ENCODE results near the gene EXOC6. TPM values are rescaled to one million over a fixed set of nuclear protein-coding genes. Genes with fewer than 3 reads are reported as not detected.

The EXOC6 gene
- total RNA-seq, 3 donors from 2014 or later: 10.3 to 11.2 (median 10.8) TPM

DNA sequence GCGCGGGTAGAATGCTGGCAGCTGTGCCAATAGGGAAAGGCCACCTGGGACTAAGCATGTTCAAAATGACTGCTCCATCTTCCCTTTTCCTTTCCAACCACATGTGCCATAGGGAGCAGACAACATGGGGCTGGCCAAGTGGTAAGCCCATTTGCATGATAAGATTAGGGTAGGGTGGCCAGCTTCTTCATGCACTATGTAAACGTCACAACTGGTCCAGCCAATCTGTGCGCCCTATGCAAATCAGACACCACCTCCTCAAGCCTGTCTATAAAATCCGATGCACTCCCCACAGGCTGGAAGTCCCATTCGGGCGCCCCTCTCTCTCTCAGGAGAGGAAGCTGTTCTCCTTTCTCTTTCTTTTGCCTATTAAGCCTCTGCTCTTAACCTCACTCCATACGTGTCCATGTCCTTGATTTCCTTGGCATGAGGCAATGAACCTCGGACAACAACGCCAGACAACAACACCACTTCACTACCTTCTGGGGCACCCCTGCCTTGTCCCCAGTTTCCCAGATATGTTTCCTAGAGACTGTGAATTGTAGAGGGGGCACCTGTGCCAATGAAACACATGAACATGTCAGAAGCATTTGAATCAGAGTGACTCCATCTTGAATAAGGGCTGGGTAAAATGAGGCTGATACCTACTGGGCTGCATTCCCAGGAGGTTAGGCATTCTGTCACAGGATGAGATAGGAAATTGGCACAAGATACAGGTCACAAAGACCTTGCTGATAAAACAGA lies 19.1 kb upstream of the EXOC6 start:
- H3K27me3 Mint-ChIP-seq (ENCODE audit: low read depth): no peaks in the 10 kb centered on the region
- DNase-seq: no peak
- H3K4me1 Mint-ChIP-seq (ENCODE audit: low read depth): peaks cover 12% of the 10 kb centered on the region
- H3K4me3 Mint-ChIP-seq: no peak overlapping the region
- H3K9me3 Mint-ChIP-seq: no peaks in the 10 kb centered on the region
- no peaks in the 10 kb centered on the region for H3K36me3 Mint-ChIP-seq (ENCODE audit: insufficient read depth)
- no peak for ATAC-seq

DNA sequence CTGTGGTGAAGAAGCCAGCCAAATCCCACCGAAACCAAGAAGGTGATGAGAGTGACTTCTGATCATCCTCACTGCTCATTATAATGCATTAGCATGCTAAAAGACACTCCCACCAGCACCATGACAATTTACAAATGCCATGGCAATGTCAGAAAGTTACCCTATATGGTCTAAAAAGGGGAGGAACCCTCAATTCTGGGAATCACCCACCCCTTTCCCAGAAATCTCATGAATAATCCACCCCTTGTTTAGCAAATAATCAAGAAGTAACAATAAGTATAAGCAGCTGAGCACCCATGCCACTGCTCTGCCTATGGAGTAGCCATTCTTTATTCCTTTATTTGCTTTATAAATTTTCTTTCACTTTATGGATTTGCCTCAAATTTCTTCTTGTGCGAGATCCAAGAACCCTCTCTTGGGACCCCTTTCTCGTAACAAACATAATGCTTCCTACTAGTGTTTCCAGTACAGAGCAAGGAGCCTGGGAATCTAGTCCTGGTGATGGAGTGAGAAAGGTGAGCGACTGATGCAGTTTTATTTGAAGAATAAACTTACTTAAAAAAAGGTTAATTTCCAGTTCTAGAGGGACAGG lies 18.4 kb upstream of the EXOC6 start:
- H3K27me3 Mint-ChIP-seq (ENCODE audit: low read depth): no peaks in the 10 kb centered on the region
- H3K36me3 Mint-ChIP-seq (ENCODE audit: insufficient read depth): no peaks in the 10 kb centered on the region
- no peak overlapping the region for H3K4me3 Mint-ChIP-seq
- peaks cover 12% of the 10 kb centered on the region for H3K4me1 Mint-ChIP-seq (ENCODE audit: low read depth)
- no peaks in the 10 kb centered on the region for H3K9me3 Mint-ChIP-seq
- ATAC-seq: no peak
- no peak for DNase-seq

DNA sequence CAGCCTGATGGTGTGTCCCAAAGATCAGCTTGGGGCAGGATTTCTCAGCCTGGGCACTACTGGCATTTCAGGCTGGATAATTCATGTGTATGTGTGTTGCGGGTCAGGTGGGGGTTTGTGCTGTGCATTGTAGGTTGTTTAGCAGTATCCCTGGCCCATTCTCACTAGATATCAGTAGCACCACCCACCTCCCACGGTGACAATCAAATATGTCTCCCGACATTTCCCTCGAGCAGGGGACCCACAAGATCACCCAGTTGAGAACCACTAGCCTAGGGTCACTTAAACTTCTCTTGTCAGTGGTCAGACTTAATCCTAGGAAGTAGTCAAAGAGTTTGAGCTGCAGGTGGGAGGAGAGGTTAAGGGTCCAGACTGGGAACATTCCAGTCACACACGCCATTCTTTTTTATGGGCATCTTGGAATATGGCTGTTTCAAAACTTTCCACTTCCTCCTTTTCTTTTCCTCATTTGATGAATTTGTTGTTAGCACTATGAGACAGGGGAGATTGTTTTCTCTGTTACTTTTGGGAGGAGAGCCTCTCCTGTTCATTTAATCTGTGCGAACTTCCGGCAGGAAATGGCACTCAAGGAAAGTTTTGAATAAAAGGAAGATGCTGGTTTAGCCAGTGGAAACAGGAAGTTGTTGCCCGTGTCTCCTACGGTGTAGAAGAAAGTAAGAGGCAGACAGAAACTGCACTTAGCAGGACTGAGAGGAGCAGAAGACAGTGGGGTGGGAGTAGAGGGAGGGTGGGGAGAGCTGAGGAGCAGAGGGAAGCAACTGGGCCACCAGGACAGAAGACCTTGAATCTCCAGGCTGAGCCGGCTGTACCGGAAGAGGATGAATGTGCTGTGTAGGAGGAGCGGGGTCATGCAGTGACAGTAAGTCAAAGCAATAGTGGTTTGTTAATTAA lies 17.6 kb upstream of the EXOC6 start:
- Mint-ChIP-seq H3K4me1 (ENCODE audit: low read depth) (peaks cover 12% of the 10 kb centered on the region), H3K4me3 (peak overlapping the region; percentile 77), H3K36me3 (ENCODE audit: insufficient read depth) (no peaks in the 10 kb centered on the region), H3K9me3 (no peaks in the 10 kb centered on the region), H3K27me3 (ENCODE audit: low read depth) (no peaks in the 10 kb centered on the region)
- no peak for DNase-seq
- ATAC-seq: peak; percentile 66 to 73

DNA sequence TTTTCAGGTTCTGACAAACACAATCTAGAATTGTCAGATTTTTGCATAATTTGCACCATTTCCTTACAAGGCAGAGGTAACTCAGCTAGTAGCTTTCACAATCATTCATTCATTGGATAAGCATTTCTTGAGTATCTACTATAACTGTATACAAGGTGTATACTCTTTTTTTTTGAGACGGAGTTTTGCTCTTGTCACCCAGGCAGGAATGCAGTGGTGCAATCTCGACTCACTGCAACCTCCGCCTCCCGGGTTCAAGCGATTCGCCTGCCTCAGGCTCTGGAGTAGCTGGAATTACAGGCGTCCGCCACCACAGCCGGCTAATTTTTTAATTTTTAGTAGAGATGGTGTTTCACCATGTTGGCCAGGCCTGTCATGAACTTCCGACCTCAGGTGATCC lies 16.2 kb upstream of the EXOC6 start:
- ATAC-seq: no peak
- Mint-ChIP-seq H3K4me1 (ENCODE audit: low read depth) (peaks cover 10% of the 10 kb centered on the region), H3K27me3 (ENCODE audit: low read depth) (no peaks in the 10 kb centered on the region), H3K4me3 (no peak overlapping the region), H3K9me3 (no peaks in the 10 kb centered on the region), H3K36me3 (ENCODE audit: insufficient read depth) (no peaks in the 10 kb centered on the region)
- no peak for DNase-seq

DNA sequence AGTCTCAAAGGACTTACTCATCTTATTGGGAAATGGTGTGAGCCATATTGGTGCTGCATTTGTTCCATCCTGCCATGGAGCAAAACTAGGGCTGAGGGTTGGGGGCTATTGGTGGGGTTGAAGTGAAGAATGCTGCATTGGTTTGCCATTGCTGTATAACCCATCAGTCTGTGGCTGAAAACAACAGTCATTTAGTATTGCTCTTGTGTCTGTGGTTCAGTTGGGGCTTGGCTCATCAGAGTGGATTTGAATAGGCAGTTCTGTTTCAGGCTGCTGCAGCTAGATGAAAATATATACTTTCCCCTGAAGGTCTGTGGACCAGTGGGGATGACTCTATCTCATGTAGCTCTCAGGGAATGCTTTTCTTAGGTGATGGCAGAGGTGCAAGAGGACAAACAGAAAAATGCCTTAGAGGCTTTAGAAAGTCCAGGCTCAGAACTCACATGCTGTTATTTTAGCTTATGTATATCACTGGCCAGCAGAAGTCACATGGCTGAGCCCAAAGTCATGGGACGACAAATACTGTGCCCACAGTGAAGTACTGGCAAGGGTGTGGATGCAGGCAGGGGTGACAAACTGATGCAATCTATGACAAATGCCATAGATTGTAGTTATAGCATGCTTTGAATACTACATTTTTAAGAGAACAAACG lies 15.2 kb upstream of the EXOC6 start:
- Mint-ChIP-seq H3K9me3 (no peaks in the 10 kb centered on the region), H3K4me1 (ENCODE audit: low read depth) (peaks cover 10% of the 10 kb centered on the region), H3K27me3 (ENCODE audit: low read depth) (no peaks in the 10 kb centered on the region), H3K4me3 (no peak overlapping the region), H3K36me3 (ENCODE audit: insufficient read depth) (no peaks in the 10 kb centered on the region)
- DNase-seq: no peak
- peak in 1 of 2 donors; percentile 46 for ATAC-seq

DNA sequence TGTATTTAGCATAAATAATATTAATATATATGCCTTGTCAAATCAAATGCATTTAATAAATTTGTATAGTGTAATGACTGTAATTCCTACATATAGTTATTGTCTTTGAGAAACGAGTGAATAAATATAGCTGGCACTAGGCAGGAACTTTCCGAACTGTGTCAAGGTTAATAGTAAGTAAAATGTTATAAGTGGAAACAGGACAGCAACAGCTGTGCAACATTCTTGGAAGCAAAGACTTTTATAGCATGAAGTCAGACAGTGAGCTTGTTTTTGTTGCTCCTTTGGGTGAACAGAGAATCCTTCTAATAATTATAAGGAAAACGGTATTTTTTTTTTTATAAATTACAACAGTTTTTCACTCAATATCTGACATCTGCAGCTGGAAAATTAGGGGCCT lies 14.0 kb upstream of the EXOC6 start:
- no peaks in the 10 kb centered on the region for H3K27me3 Mint-ChIP-seq (ENCODE audit: low read depth)
- peaks cover 10% of the 10 kb centered on the region for H3K4me1 Mint-ChIP-seq (ENCODE audit: low read depth)
- H3K36me3 Mint-ChIP-seq (ENCODE audit: insufficient read depth): no peaks in the 10 kb centered on the region
- ATAC-seq (no peak), DNase-seq (no peak)
- no peaks in the 10 kb centered on the region for H3K9me3 Mint-ChIP-seq
- H3K4me3 Mint-ChIP-seq: no peak overlapping the region

DNA sequence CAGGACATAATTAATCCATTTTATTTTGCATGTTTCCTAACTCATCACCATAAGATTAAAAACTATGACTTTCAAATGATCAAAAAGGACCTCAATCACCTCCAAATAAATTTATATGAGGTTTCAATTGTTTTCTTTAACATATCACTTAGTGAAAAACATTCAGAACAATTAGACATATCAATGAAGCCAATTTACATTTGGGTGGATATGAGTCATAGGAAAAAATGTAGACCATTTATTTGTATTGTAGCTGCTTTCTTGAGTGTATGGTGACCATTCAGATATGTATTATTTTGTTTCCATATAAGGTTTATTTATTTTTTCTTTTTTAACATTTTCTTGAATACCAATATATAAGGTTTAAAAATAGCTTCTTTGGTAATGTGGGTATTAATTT lies 13.3 kb upstream of the EXOC6 start:
- H3K4me1 Mint-ChIP-seq (ENCODE audit: low read depth): peaks cover 10% of the 10 kb centered on the region
- no peak for DNase-seq
- no peaks in the 10 kb centered on the region for H3K27me3 Mint-ChIP-seq (ENCODE audit: low read depth)
- H3K4me3 Mint-ChIP-seq: no peak overlapping the region
- no peak for ATAC-seq
- H3K36me3 Mint-ChIP-seq (ENCODE audit: insufficient read depth): no peaks in the 10 kb centered on the region
- H3K9me3 Mint-ChIP-seq: no peaks in the 10 kb centered on the region

DNA sequence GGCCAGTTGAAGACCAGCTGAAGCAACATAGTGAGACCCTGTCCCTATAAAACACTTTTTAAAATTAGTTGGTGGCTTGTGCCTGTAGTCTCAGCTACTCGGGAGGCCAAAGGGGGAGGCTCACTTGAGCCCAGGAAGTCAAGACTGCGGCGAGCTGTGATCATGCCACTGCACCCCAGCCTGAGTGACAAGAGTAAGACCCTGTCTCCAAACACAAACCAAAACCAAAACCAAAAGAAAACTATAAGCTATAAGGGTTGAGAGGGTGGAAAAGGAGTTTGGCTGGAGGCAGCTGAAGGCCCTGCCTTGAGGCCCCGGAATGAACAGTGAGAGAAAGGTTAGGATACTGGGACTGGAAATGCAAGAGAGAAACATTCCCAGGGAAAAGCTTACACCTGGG lies 10.9 kb upstream of the EXOC6 start:
- H3K36me3 Mint-ChIP-seq (ENCODE audit: insufficient read depth): no peaks in the 10 kb centered on the region
- no peak overlapping the region for H3K4me3 Mint-ChIP-seq
- H3K4me1 Mint-ChIP-seq (ENCODE audit: low read depth): no peaks in the 10 kb centered on the region
- no peaks in the 10 kb centered on the region for H3K27me3 Mint-ChIP-seq (ENCODE audit: low read depth)
- H3K9me3 Mint-ChIP-seq: no peaks in the 10 kb centered on the region
- ATAC-seq: no peak
- no peak for DNase-seq

DNA sequence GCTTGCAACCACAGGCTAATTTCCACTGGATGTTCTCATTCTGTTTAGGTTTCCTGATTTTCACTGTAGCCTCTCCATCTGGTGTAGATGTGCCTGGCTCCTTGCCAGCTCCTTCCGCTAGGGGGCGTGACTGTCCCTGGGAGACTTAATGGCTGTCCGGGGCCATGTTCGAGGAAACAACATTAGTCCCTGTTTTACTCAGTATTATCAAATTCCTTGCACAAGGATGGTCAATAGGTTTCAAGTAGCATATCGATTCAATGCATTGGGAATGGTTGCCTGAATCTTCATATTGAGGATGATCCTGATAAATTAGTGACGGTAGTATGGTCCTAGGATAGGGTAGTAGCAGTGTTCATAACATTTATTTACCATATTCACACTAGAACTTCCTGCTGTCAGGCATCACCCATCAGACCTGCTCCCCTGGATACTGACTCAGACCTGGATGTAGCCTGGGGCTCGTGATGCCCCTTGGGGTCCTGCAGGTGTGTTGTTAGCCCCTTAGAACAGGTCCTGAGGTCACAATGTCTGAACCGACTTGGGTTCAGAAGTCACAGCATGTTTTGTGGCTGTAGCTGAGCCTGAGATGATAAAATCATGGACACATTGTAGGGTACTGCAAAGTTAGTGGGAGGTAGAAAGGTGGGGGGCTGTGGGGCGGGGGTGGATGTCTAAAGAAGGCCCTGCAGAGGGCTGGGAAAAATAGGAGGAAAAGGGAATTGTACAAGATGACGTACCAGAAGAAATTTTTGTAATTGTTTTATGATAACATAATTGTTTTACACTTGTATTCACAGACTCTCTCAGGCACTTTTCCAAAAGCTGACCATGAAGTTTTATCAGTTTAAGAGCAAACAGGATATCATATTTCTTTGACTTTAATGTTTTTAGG lies 8.9 kb upstream of the EXOC6 start:
- no peaks in the 10 kb centered on the region for H3K4me1 Mint-ChIP-seq (ENCODE audit: low read depth)
- DNase-seq (peak; percentile 37), ATAC-seq (peak in 1 of 2 donors; percentile 46)
- no peaks in the 10 kb centered on the region for H3K27me3 Mint-ChIP-seq (ENCODE audit: low read depth)
- no peaks in the 10 kb centered on the region for H3K9me3 Mint-ChIP-seq
- no peak overlapping the region for H3K4me3 Mint-ChIP-seq
- no peaks in the 10 kb centered on the region for H3K36me3 Mint-ChIP-seq (ENCODE audit: insufficient read depth)

DNA sequence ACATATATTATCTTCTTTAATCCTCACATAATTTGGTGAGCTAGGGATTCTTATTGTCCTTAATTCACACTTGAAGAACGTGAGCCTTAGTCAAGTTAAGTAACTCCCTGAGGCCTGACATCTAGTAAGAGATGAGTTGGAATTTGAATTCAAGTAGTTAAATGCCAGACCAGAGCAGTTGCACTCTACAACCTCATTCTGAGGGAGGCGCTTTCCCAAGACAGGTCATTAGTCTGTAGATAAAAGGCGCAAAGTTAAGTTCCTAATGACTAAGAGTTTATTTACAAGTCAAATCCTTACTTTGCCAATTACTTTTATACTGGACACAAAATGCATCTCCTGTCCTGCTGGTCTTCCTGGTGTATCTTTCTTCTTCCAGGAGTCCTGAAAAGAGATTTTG lies 3.6 kb upstream of the EXOC6 start:
- no peaks in the 10 kb centered on the region for H3K9me3 Mint-ChIP-seq
- DNase-seq (no peak), ATAC-seq (no peak)
- no peaks in the 10 kb centered on the region for H3K36me3 Mint-ChIP-seq (ENCODE audit: insufficient read depth)
- no peaks in the 10 kb centered on the region for H3K27me3 Mint-ChIP-seq (ENCODE audit: low read depth)
- H3K4me1 Mint-ChIP-seq (ENCODE audit: low read depth): peaks cover 23% of the 10 kb centered on the region
- H3K4me3 Mint-ChIP-seq: no peak overlapping the region

DNA sequence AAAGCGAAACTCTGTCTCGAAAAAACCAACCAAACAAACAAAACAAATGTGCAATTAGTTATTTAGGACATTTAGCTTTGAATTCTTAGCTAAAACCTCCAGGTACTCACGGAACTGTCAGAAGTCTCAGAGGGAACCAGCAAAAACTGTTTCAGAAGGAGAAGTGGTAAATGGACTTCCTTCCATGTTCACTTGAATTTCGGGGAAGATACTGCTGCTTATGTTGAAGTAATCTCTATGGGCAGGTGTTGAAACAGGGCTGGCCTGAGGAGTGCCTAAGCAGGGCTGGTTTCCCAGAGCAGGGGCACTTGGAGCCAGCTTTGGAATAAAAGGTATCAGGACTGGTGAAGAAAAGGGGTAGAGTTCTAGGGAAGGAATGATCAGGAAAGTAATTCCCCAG lies 2.4 kb upstream of the EXOC6 start:
- no peak for ATAC-seq
- Mint-ChIP-seq H3K4me1 (ENCODE audit: low read depth) (peaks cover 25% of the 10 kb centered on the region), H3K36me3 (ENCODE audit: insufficient read depth) (no peaks in the 10 kb centered on the region), H3K27me3 (ENCODE audit: low read depth) (no peaks in the 10 kb centered on the region), H3K9me3 (no peaks in the 10 kb centered on the region), H3K4me3 (no peak overlapping the region)
- DNase-seq: no peak

DNA sequence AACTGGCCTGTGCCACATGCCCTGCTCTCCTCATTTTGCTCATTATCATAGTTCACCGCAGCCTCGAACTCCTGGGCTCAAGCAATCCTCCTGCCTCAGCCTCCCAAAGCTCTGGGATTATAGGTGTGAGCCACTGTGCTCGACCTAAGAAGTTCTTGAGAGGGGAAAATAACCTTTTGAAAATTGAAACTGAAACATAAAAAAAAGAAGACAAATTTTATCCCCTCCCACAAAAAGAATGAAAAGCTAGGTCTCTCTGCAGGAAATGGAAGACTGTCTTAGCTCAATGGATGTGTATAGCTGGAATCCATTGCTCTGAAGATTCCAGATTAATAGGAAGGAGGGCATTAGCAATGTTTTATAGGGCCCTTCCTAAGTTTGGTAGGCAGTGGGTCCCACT lies 2.0 kb upstream of the EXOC6 start:
- no peaks in the 10 kb centered on the region for H3K36me3 Mint-ChIP-seq (ENCODE audit: insufficient read depth)
- peak overlapping the region; percentile 89 for H3K4me3 Mint-ChIP-seq
- ATAC-seq (no peak), DNase-seq (no peak)
- no peaks in the 10 kb centered on the region for H3K27me3 Mint-ChIP-seq (ENCODE audit: low read depth)
- H3K4me1 Mint-ChIP-seq (ENCODE audit: low read depth): peaks cover 25% of the 10 kb centered on the region
- H3K9me3 Mint-ChIP-seq: no peaks in the 10 kb centered on the region

DNA sequence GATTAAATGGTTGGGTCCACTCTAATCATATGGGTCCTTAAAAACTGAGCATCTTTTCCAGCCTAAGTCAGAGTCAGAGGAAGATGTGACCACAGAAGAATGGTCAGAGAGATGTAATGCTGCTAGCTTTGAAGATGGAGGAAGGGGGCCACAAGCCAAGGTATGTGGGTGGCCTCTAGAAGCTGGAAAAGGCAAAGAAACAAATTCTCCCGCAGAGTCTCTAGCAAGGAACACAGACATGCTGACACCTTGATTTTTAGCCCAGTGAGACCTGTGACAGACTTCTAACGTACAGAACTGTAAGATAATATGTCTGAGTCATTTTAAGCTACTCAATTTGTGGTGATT lies 1.5 kb upstream of the EXOC6 start:
- DNase-seq (no peak), ATAC-seq (no peak)
- H3K4me3 Mint-ChIP-seq: peak overlapping the region; percentile 89
- H3K9me3 Mint-ChIP-seq: no peaks in the 10 kb centered on the region
- H3K36me3 Mint-ChIP-seq (ENCODE audit: insufficient read depth): no peaks in the 10 kb centered on the region
- H3K27me3 Mint-ChIP-seq (ENCODE audit: low read depth): no peaks in the 10 kb centered on the region
- H3K4me1 Mint-ChIP-seq (ENCODE audit: low read depth): peaks cover 25% of the 10 kb centered on the region

Measured in activated T-cell treated with anti-CD3 and anti-CD28 coated beads, Interleukin-2, amount 50 U/mL, for 4 hours (primary cell).